ENCODE measurements around the gene MTHFD2L.

MTHFD2L gene

GRCh38 chr4:74111990-74112389, 45.9 kb upstream of the MTHFD2L start:
- TF ChIP-seq CTCF (IDR thresholded peaks at IDR 0.05; ENCODE audit: low read length) (no peak), EZH2 (optimal IDR thresholded peaks at IDR 0.05; ENCODE audit: low read depth, low read length) (no peak), EZH2phosphoT487 (IDR thresholded peaks at IDR 0.05; ENCODE audit: low read length) (no peak)
- H3K9me3 ChIP-seq (replicated peaks; ENCODE audit: insufficient read depth, low read length) = no peaks in the 10 kb centered on the region
- no peak overlapping the region for H2AFZ ChIP-seq (ENCODE audit: low read length)
- H3K27ac ChIP-seq (ENCODE audit: low read length) = no peak overlapping the region
- no peak overlapping the region for H3K4me2 ChIP-seq (ENCODE audit: low read depth, low read length)
- H4K20me1 ChIP-seq (ENCODE audit: insufficient read depth, low read length) = no peaks in the 10 kb centered on the region
- no peaks in the 10 kb centered on the region for H3F3A ChIP-seq (ENCODE audit: insufficient read depth, low read length)
- no peak overlapping the region for H3K9ac ChIP-seq (ENCODE audit: low read length)
- no peaks in the 10 kb centered on the region for H3K4me1 ChIP-seq (ENCODE audit: low read length)
- no peaks in the 10 kb centered on the region for H3K27me3 ChIP-seq (replicated peaks; ENCODE audit: insufficient read depth, low read length)
- DNase-seq = no peak
- H3K4me3 ChIP-seq (ENCODE audit: low read length) = no peak overlapping the region
- H3K9me2 ChIP-seq (replicated peaks; ENCODE audit: insufficient read depth, low read length) = no peaks in the 10 kb centered on the region
- no peaks in the 10 kb centered on the region for H3K79me2 ChIP-seq (ENCODE audit: low read length)
- no peaks in the 10 kb centered on the region for H3K36me3 ChIP-seq (replicated peaks; ENCODE audit: insufficient read depth, low read length)

- Histone ChIP-seq H4K20me1 (ENCODE audit: insufficient read depth, low read length) (no peaks in the 10 kb centered on the region), H3K27me3 (replicated peaks; ENCODE audit: insufficient read depth, low read length) (no peaks in the 10 kb centered on the region), H2AFZ (ENCODE audit: low read length) (no peak overlapping the region), H3K9me2 (replicated peaks; ENCODE audit: insufficient read depth, low read length) (no peaks in the 10 kb centered on the region), H3F3A (ENCODE audit: insufficient read depth, low read length) (no peaks in the 10 kb centered on the region), H3K4me3 (ENCODE audit: low read length) (no peak overlapping the region), H3K79me2 (ENCODE audit: low read length) (no peaks in the 10 kb centered on the region), H3K9ac (ENCODE audit: low read length) (no peak overlapping the region), H3K27ac (ENCODE audit: low read length) (no peak overlapping the region), H3K4me2 (ENCODE audit: low read depth, low read length) (no peak overlapping the region), H3K4me1 (ENCODE audit: low read length) (no peaks in the 10 kb centered on the region), H3K9me3 (replicated peaks; ENCODE audit: insufficient read depth, low read length) (no peaks in the 10 kb centered on the region), H3K36me3 (replicated peaks; ENCODE audit: insufficient read depth, low read length) (no peaks in the 10 kb centered on the region)
- DNase-seq = no peak
- TF ChIP-seq EZH2phosphoT487 (IDR thresholded peaks at IDR 0.05; ENCODE audit: low read length) (no peak), CTCF (IDR thresholded peaks at IDR 0.05; ENCODE audit: low read length) (no peak), EZH2 (optimal IDR thresholded peaks at IDR 0.05; ENCODE audit: low read depth, low read length) (no peak)
Measured at GRCh38 chr4:74112399-74113105, 45.4 kb upstream of the MTHFD2L start.

GRCh38 chr4:74114234-74114633, 43.7 kb upstream of the MTHFD2L start:
- Histone ChIP-seq H3K9ac (ENCODE audit: low read length) (no peak overlapping the region), H3K4me2 (ENCODE audit: low read depth, low read length) (no peak overlapping the region), H3K4me1 (ENCODE audit: low read length) (no peaks in the 10 kb centered on the region), H3F3A (ENCODE audit: insufficient read depth, low read length) (no peaks in the 10 kb centered on the region), H3K9me2 (replicated peaks; ENCODE audit: insufficient read depth, low read length) (no peaks in the 10 kb centered on the region), H3K4me3 (ENCODE audit: low read length) (no peak overlapping the region), H3K9me3 (replicated peaks; ENCODE audit: insufficient read depth, low read length) (no peaks in the 10 kb centered on the region), H4K20me1 (ENCODE audit: insufficient read depth, low read length) (no peaks in the 10 kb centered on the region), H3K79me2 (ENCODE audit: low read length) (no peaks in the 10 kb centered on the region), H3K36me3 (replicated peaks; ENCODE audit: insufficient read depth, low read length) (no peaks in the 10 kb centered on the region), H3K27ac (ENCODE audit: low read length) (no peak overlapping the region), H2AFZ (ENCODE audit: low read length) (no peak overlapping the region), H3K27me3 (replicated peaks; ENCODE audit: insufficient read depth, low read length) (no peaks in the 10 kb centered on the region)
- DNase-seq = no peak
- TF ChIP-seq CTCF (IDR thresholded peaks at IDR 0.05; ENCODE audit: low read length) (no peak), EZH2phosphoT487 (IDR thresholded peaks at IDR 0.05; ENCODE audit: low read length) (no peak)

Data from MM.1S (cell line).